OCI-LY7 (cell line): ENCODE data around the gene DTX4. TPM values are rescaled to one million over a fixed set of nuclear protein-coding genes. Genes with fewer than 3 reads are reported as not detected.

Experiments
- BruUV-seq: library from RNA; stranded (reverse); fragments of 400-500 nt; replicated peaks from 2 replicates; lab custom pipeline; 2021; lab: Mats Ljungman, UMichigan
- CTCF ChIA-PET: fragments of 300-600 bp; sonication (Branson Sonifier 250); formaldehyde crosslinking; loops from one replicate; lab custom pipeline; 2022; ENCODE audit warnings: antibody characterized with exemption; ENCODE audit not compliant: unreplicated experiment; lab: Charles Lee
- POLR2A ChIA-PET: fragments of 300-600 bp; sonication (Branson Sonifier 250); formaldehyde crosslinking; loops from one replicate; lab custom pipeline; 2022; ENCODE audit warnings: antibody characterized with exemption; lab: Charles Lee
- DNase-seq: peaks from one replicate; pipeline ENCODE4 v3.0.0-alpha.2; 2015; ENCODE audit warnings: low spot score
- H2AFZ ChIP-seq: fragments of 200-600 bp; sonication (generic), shearing (Covaris generic); 2 replicates; pipeline ENCODE4 v1.6.1; 2014; ENCODE audit warnings: mild to moderate bottlenecking, antibody characterized with exemption, low read length, moderate library complexity
- H3K27ac ChIP-seq: fragments of 200-600 bp; sonication (generic); 2 replicates; pipeline ENCODE4 v1.5.1; 2014; ENCODE audit warnings: mixed run types, low read depth, mild to moderate bottlenecking, moderate library complexity, low read length, inconsistent platforms; ENCODE audit not compliant: poor library complexity, severe bottlenecking
- H3K36me3 ChIP-seq: fragments of 200-600 bp; sonication (generic); 2 replicates; pipeline ENCODE4 v1.6.1; 2014; ENCODE audit warnings: mild to moderate bottlenecking, antibody characterized with exemption, low read length, moderate library complexity, mixed read lengths; ENCODE audit not compliant: insufficient read depth
- H3K4me1 ChIP-seq: fragments of 200-600 bp; sonication (generic); 2 replicates; pipeline ENCODE4 v1.5.1; 2014; ENCODE audit warnings: mild to moderate bottlenecking, low read length; ENCODE audit not compliant: insufficient read depth, poor library complexity, severe bottlenecking
- H3K4me2 ChIP-seq: fragments of 200-600 bp; sonication (generic); 2 replicates; pipeline ENCODE4 v1.6.1; 2014; ENCODE audit warnings: mild to moderate bottlenecking, low read length
- H3K4me3 ChIP-seq: fragments of 200-600 bp; sonication (generic); 2 replicates; pipeline ENCODE4 v1.5.1; 2014; ENCODE audit warnings: mild to moderate bottlenecking, low read depth, low read length; ENCODE audit not compliant: poor library complexity, severe bottlenecking
- H3K79me2 ChIP-seq: fragments of 200-600 bp; sonication (generic); 2 replicates; pipeline ENCODE4 v1.6.1; 2016; ENCODE audit warnings: low read depth, mild to moderate bottlenecking, low read length, moderate library complexity, mixed read lengths; ENCODE audit not compliant: insufficient read depth
- H3K9me2 ChIP-seq: fragments of 200-600 bp; sonication (generic); 2 replicates; pipeline ENCODE4 v1.6.1; 2016; ENCODE audit warnings: mild to moderate bottlenecking, low read length, mixed read lengths; ENCODE audit not compliant: insufficient read depth
- H3K9me3 ChIP-seq: fragments of 200-600 bp; sonication (generic); 2 replicates; pipeline ENCODE4 v1.6.1; 2014; ENCODE audit warnings: mild to moderate bottlenecking, mixed run types, low read length, mixed read lengths
- H4K20me1 ChIP-seq: fragments of 200-600 bp; sonication (generic); 2 replicates; pipeline ENCODE4 v1.6.1; 2014; ENCODE audit warnings: mild to moderate bottlenecking, antibody characterized with exemption, low read length, moderate library complexity, mixed read lengths; ENCODE audit not compliant: insufficient read depth
- CTCF ChIP-seq: fragments of 200-600 bp; sonication (generic); conservative IDR thresholded peaks from 2 replicates; pipeline ENCODE4 v1.5.1; 2014; ENCODE audit warnings: mild to moderate bottlenecking, antibody characterized with exemption, low read length, moderate library complexity, mixed read lengths
- EZH2phosphoT487 ChIP-seq: fragments of 200-600 bp; sonication (generic); IDR thresholded peaks from 2 replicates; pipeline ENCODE4 v1.6.1; 2018; ENCODE audit warnings: low read depth, borderline replicate concordance, mild to moderate bottlenecking, mixed run types, antibody characterized with exemption, low read length, moderate library complexity, mixed read lengths
- intact Hi-C: fragments of 100-400 bp; cut with micrococcal nuclease; formaldehyde crosslinking; loops from one replicate; pipeline ENCODE4 v1.10.0; 2022; ENCODE audit not compliant: unreplicated experiment
- total RNA-seq, 2 experiments: library from RNA; depleted of rRNA in 1 of 2; stranded (reverse); fragments of >200 nt in 1 of 2; shearing (Covaris generic) in 1 of 2; gene quantifications; 2 replicates each; pipeline ENCODE4 v1.2.3, GENCODE V29; 2014 to 2022

The DTX4 gene
- total RNA-seq, 2 experiments from 2014 or later, result 1.4 to 9.9 TPM

- peak; percentile 68 for TF ChIP-seq CTCF
- TF ChIP-seq EZH2phosphoT487, result no peak
- H3K79me2 ChIP-seq, result no peaks in the 10 kb centered on the region
- peak; percentile 33 for DNase-seq
- no peak overlapping the region for H3K4me2 ChIP-seq
- H3K4me1 ChIP-seq, result peaks cover 13% of the 10 kb centered on the region
- H3K9me2 ChIP-seq, result no peaks in the 10 kb centered on the region
- H4K20me1 ChIP-seq, result no peaks in the 10 kb centered on the region
- no peak overlapping the region for H2AFZ ChIP-seq
- H3K27ac ChIP-seq, result no peak overlapping the region
- 0 out of 2 replicates have a peak, but pooled peaks cover 9% of the 10 kb centered on the region for H3K9me3 ChIP-seq
- CTCF ChIA-PET, result no interaction called here
- POLR2A ChIA-PET, result no interaction called here
- BruUV-seq, result no TSS peak
- intact Hi-C loops, result no loop called here
- no peak overlapping the region for H3K4me3 ChIP-seq
- no peaks in the 10 kb centered on the region; the same call in 1 of the 2 replicates for H3K36me3 ChIP-seq
Observed at GRCh38 chr11:59182457-59183151, 10.7 kb downstream of the DTX4 start.

GRCh38 chr11:59183771-59184170, 11.8 kb downstream of the DTX4 start:
- DNase-seq, result no peak
- H3K4me1 ChIP-seq, result peaks cover 13% of the 10 kb centered on the region
- TF ChIP-seq CTCF (no peak), EZH2phosphoT487 (no peak)
- no peak overlapping the region for H3K4me3 ChIP-seq
- H3K27ac ChIP-seq, result no peak overlapping the region
- no peaks in the 10 kb centered on the region for H3K79me2 ChIP-seq
- BruUV-seq, result no TSS peak
- no peaks in the 10 kb centered on the region; the same call in 1 of the 2 replicates for H3K36me3 ChIP-seq
- POLR2A ChIA-PET, result no interaction called here
- H2AFZ ChIP-seq, result no peak overlapping the region
- no peaks in the 10 kb centered on the region for H3K9me2 ChIP-seq
- CTCF ChIA-PET, result interaction anchor here (0.6 kb wide), 1 partner anchor 255 kb away, joined by 3 read pairs; no protein-coding TSS in a partner anchor
- no peaks in the 10 kb centered on the region for H4K20me1 ChIP-seq
- peak overlapping the region; percentile 29; the same call in 1 of the 2 replicates for H3K4me2 ChIP-seq
- intact Hi-C loops, result no loop called here
- H3K9me3 ChIP-seq, result 0 out of 2 replicates have a peak, but pooled peaks cover 9% of the 10 kb centered on the region
